AG10803 (cell line): ENCODE measurements around the gene IFITM5.
"Not testable (repeated sequence)": the region's sequence is repeated elsewhere in the genome, so short reads cannot be mapped to it uniquely, and the experiment has no call there.

ENCODE experiments used
- DNase-seq: peaks from one replicate; pipeline ENCODE4 v3.0.0; 2010; ENCODE audit warnings: low read depth
- H3K4me3 ChIP-seq: 2 replicates; pipeline ENCODE4 v1.5.1; 2011; ENCODE audit warnings: mild to moderate bottlenecking, low read length, control low read depth
- TF ChIP-seq, protein P1 (sequence below): conservative IDR thresholded peaks from 2 replicates; pipeline ENCODE4 v1.5.1; 2011; ENCODE audit warnings: mild to moderate bottlenecking, low read length, control low read depth, inconsistent platforms

Gene IFITM5

DNA sequence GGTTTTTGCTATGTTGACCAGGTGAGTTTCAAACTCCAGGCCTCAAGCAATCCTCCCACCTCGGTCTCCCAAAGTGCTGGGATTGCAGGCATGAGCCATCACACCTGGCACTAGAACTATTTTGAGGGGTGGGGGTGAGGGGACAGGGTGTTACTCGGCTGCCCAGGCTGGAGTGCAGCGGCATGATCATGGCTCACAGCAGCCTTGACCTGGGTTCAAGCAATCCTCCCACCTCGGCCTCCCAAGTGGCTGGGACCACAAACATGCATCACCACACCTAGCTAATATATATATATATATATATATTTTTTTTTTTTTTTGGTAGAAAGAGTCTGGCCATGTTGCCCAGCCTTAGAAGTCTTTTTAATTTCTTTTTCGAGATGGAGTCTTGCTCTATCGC lies 38.4 kb upstream of the IFITM5 start:
- H3K4me3 ChIP-seq: no peak overlapping the region
- DNase-seq: no peak
- TF ChIP-seq, protein P1, sequence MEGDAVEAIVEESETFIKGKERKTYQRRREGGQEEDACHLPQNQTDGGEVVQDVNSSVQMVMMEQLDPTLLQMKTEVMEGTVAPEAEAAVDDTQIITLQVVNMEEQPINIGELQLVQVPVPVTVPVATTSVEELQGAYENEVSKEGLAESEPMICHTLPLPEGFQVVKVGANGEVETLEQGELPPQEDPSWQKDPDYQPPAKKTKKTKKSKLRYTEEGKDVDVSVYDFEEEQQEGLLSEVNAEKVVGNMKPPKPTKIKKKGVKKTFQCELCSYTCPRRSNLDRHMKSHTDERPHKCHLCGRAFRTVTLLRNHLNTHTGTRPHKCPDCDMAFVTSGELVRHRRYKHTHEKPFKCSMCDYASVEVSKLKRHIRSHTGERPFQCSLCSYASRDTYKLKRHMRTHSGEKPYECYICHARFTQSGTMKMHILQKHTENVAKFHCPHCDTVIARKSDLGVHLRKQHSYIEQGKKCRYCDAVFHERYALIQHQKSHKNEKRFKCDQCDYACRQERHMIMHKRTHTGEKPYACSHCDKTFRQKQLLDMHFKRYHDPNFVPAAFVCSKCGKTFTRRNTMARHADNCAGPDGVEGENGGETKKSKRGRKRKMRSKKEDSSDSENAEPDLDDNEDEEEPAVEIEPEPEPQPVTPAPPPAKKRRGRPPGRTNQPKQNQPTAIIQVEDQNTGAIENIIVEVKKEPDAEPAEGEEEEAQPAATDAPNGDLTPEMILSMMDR: no peak

DNA sequence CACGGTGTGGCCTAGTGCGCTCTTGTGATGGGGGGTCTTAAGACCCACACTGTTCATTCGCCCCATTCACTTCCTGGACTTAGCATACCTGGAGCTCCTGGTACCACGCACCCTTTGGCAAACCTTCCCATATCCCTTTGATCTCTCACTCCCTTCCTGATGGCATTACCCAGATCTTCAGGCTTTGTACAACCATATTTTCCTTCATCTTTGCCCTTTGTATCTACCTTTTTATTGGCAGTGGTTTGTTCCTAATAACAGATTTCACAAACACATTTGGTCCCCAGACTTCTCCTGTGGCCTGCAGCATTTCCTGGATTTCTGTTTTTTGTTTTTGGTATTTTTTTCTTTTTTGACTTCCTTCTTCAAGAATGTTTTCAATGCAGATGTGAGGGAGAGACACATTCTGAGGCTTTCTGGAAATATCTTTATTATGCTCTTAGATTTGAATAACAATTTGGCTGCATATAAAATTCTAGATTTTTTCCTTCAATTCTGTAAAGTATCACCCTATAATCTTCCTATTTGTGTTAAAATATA lies 37.4 kb upstream of the IFITM5 start:
- H3K4me3 ChIP-seq: no peak overlapping the region
- TF ChIP-seq, protein P1: no peak
- no peak for DNase-seq

DNA sequence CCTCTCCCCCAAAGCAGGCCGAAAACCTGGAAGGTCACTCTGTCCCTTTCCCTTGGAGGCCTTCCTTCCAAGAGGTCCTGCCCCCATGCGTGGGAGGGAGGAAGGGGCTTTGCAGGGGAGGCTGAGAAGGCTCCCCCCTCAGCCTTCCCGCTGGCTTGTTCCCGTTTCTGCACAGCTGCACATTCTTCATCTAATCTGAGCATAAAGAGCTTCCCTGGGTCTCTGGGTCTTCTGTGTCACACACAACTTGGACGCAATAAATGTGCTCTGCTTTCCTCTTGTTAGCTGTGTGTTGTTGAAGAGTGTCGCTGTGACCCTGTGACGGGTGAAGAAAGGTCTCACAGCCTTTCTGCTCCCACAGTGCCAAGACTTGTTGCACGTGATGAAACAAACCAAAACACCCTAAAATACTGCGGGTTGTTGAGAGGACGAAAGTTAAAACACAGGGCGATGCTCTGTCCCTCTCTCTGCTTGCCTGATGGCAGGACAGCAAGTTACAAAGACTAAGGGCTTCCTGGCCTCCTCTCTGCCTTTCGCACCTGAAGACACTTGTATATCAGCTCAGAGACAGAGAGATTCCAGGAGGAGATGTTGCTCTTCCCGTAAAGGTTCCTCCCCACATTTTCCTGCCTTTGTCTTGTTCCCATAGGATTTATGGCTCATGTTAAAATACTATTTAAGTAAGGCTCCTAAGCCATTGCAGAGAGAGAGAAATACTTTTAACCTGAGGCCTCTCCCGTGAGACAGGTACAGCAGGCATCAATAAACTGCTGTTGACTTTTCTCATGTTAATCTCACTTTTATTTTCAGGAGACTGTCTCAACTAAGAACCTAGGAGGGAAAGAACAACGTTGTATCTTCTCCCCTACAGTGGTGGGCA lies 36.7 kb upstream of the IFITM5 start:
- TF ChIP-seq, protein P1: no peak
- no peak for DNase-seq
- H3K4me3 ChIP-seq: no peak overlapping the region

DNA sequence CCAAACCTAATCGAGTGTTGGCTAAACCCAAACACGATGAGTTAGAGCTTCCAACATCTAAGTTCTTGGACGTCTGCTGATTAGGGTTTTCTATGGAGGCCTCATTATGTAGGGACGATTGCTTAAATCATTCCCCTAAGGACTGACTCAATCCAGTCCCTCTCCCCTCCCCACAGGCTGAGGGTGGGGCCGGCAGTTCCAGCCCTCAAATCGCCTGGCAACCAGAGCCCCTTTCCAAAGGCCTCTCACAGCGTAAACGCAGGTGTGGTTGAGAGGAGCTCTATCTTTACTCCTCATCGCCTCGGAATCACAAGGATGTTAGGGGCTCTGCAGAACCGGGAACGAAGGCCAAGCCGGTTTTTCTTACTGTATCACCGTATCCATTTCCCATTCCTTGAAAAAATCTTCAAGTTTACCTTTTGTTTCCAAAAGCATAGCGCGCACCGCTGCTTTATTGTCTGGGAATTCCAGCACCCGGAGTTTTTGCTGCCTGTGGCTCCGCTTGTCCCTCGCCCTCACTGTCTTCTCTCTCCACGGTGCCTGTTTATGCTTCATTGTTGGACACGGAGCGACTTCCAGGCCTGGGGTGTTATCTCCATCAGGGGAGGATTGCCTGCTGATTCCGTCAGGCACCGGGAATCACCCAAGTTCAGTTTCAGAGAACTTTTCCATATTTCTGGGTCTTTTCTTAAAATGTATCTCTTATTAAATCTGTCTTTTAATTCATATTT lies 35.1 kb upstream of the IFITM5 start:
- TF ChIP-seq, protein P1: no peak
- DNase-seq: no peak
- H3K4me3 ChIP-seq: no peak overlapping the region

DNA sequence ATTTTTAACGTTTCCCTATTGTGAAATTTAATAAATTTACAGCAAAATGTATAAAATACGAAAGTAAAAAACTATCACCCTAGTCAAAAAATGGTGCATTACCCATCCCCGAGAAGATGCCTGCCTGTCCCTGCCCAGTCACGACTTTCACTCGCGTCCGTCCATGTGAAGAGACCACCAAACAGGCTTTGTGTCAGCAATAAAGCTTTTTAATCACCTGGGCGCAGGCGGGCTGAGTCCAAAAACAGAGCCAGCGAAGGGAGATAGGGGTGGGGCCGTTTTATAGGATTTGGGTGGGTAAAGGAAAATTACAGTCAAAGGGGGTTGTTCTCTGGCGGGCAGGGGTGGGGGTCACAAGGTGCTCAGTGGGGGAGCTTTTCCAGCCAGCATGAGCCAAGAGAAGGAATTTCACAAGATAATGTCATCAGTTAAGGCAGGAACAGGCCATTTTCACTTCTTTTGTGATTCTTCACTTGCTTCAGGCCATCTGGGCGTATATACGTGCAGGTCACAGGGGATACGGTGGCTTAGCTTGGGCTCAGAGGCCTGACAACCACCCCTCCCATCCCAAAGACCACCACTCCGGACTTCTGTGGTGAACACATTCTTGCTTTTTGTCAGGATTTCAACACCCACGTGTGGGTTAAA lies 34.4 kb upstream of the IFITM5 start:
- not testable (repeated sequence) for H3K4me3 ChIP-seq

DNA sequence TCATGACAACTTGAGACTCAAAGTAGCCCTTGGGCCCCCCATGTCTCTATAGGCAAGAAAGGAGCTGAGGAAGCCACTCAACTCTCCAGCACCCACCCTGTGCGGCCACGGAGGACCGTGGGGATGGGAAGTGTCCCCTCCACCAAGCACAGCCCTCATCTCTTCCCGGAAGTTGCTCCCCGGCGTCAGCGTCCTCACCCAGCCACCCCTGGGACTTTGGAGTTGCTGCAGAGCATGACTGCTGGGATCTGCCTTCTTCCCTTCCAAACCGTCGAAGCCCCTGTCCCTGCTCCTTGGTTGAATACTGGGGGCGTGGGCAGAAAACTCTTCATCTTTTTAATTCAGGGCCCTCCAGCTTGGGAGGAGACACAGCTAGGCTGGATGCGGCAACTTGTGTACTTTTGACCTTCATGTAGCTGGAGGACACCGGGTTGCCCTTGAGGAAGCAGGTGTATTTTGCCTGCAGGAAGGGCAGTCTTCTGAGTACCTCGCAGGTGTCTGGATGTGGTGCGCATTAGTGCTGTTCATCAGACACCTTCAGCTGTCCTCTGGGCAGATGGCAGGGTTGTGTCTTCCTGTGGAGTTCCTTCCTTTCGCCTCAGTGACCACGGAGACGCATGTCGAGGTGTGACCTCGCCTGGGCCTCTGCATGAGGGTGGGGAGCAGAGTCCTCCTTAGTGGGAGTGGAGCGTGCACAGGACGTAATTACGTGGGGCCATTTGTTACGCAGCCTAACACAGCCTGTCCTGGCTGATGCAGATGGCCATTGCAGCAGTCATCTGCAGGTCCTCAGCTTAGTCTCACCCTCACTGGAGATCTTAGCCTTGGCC lies 33.5 kb upstream of the IFITM5 start:
- H3K4me3 ChIP-seq: no peak overlapping the region
- TF ChIP-seq, protein P1: no peak
- no peak for DNase-seq

More for the DNA sequence above, 34.4 kb upstream of the IFITM5 start:
- DNase-seq: not testable (repeated sequence)
